ENCODE data around the gene CSRP2.

The CSRP2 gene

DNA sequence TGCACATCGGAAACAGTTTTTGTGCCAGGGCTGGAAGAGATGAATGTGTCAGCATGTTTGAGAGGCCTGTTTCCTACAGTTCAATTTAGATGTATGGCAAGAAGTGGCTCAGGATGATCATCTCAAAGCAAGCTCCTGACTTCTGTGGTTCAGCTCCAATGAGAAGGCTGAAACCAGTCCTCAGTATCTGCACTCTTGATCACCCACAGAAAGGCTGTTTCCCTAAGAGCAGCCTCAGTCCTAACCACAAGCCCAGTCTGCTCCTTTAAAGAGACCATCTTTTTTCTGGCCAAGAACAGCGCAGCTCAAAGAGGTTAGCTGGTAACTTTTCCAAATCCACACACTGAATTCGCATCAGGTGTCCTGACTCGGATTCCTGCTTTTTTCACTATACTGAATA is 19.2 kb downstream of the CSRP2 start:
- DNase-seq: no peak

DNA sequence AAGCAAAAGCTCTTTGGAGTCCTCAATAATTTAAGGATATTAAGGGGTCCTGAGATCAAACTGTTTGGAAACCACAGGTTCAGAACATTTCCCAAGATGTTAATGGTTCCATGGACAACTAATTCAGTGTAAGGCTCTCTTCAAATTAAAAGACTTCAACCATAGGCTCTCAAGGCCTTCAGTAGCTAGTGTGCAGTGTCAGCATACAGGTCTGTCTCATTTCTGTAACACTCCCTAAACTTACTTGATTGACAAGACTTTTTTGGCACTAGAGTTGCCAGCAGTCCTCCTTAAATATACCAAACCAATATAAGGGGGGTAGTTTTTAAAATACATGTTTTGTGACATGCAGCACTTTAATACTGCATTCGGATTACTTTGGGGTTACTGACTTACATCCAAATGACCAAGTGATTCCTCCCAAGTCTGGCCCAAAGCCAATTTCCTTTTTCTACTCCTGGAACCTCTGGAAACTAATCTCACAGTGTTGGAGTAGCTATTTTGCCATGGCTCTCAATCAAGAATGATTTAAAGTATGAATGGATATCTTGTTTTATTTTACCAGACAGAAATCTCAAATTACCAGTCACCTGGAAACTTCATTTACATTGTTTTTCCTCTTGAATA is 22.7 kb downstream of the CSRP2 start:
- no peak for DNase-seq

DNA sequence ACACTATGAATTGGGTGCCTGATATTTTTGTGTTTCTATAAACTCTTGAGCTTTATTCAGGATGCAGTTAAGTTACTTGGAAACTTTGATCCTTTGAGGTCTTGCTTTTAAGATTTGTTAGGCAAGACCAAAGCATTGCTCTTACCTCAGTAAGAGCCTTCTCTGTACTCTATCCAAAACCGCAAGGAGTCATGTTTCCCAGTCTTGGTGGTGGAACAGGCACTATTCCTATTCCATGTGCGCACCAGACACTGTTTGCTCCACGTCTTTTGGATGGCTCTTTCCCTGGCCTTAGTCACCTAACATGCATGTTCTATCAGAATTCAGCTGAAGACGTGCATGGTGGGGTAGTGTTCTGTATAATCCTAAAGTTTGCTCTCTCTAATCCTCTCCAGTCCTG is 23.5 kb downstream of the CSRP2 start:
- DNase-seq: no peak

DNA sequence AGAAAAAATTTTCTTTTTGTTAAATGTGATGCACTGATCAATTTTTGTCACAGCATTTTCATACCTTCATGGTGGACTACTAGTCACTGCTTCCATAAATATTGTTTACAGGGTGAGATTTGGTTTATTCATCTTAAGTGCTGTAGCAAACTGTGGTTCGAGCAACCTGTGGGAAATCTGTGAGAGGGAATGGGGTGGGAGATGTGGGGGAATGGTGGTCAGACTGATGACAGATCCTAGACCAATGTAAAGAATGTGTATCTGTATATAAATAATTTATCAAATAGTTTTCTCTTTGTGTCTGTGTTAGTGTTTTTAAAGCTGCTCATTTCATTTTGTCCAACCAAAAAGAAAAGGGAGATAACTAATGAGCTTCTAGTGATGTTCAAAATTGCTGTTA is 26.7 kb downstream of the CSRP2 start:
- no peak for DNase-seq

DNA sequence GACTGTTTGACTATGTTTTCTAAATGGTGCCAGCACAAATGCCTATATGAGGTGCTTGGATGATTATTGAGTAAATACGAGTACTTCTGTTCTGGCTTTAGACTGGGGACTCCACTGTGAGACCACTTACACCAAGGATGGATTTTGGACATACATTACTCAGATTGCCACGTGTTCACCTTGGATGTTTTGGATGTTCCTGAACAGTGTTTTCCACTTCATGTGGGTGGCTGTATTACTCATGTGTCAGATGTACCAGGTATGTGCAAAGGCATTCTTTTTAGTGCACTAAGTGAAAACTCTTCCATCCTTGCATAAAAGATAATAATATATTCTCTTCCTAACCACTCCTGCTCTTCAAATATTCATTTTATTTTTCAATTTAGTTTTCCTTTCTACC is 30.7 kb downstream of the CSRP2 start:
- no peak for DNase-seq

DNA sequence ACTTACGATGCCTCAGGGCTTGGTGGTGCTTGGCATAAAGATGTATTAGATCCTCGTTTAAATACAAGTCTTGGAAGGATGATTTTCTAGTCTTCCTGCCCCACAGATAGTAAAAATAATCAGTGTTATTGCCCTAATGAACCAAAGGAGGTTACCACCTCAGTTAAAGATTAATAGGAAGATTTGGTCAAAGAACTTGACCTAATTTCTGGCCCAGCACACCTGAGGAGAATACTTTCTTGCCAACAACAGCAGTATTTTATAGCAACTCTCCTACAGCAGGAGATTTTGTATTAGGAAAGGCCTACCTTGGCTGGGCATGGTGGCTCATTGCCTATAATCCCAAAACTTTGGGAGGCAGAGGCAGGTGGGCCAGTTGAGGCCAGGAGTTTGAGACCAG is 31.6 kb downstream of the CSRP2 start:
- DNase-seq: no peak

DNA sequence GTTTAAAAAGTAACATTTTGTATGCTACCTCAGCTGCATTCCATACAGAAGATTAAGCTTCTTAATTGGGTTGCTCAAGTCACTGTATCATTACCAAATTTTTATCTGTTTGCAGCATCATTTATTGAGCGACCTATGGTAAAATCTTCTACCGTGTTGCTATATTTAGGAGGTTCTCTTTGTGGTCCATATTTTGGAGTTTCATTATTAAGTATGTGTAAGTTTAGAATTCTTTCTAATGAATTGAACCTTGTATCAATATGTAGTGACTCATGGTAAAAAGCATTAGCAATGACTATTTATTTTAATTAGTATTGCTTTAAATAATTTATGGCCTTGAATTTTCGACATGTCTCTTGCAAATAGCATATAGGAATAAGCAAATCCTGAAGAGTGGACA is 42.2 kb downstream of the CSRP2 start:
- no peak for DNase-seq

DNA sequence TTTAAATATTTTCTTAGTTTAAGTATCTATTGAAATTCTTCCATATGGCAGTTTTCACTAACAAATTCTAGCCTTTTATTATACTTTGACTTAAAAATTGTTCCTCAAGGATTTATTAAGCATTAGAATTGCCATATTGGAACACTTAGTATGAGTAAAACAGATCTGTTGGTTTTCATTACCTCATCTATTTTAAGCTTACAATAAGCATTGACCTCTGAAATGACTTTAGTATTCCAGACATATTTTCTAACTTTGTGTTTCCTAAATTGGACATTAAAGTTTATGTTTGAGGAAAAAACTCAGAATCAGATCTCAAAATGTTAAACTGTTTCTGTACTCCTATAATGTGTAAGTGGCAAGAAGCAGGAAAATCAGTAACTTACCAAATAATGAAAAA is 48.4 kb downstream of the CSRP2 start:
- no peak for DNase-seq

DNA sequence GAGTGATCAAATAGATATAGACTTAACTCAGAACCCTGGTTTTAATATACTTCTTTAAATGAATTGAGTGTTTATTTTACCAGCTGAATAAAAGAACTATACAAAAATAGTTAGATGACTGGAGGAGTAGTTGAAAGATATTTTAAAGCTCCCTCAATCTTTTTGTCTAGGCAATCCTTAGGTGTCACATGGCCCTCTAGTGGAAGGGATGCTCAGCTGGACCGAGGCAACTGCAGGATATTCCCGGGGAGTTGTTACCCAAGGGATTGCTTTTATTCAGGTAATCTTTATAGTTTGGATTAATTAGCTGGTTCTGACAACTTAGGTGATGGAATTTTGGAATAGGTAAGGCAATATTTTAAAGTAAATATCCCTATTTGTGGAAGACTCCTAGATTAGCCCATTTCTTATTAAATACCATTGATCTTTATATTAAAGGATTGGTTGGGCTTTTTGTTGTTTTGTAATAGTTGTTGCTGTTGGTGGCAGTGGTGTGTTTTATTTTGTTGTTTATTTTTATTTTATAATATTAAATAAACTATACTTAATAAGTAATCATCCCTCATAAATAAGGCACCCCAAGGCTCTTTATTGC is 57.8 kb downstream of the CSRP2 start:
- DNase-seq: no peak

DNA sequence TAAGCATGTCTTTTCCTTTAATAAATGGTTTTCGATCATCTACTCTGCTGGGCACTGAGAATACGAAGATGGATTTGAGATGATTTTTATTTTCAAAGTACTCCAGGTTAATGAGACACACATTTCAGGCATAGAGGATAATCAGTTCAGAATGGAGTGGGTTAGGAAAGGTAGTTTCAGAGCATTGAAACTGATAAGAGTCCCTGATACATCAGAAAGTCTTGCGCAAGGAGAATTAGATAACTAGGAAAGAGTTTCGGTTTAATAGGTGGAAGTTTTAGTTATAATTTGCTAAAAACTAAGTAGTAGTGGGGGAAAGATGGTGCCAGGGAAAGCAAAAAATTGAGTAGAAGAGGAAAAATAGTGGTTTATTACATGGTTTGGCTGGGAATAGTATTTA is 64.8 kb downstream of the CSRP2 start:
- no peak for DNase-seq

DNA sequence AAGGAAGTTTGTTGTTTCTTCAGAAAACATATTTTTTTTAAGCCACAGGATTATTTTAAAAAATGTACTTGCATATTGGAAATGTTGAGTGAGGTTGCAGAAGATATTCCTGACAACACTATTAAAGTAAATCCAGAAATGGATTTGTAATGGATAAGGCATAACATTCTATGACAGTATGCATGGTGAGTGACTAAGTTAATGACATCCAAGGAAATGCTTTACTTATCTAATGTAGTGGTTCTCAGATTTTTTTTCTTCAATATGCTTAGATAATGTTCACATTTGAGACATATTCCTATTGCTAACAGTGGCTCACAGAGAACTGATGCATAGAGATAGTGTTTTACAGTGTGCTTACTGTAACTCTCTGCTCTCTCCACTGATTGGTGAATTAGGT is 65.6 kb downstream of the CSRP2 start:
- DNase-seq: no peak

DNA sequence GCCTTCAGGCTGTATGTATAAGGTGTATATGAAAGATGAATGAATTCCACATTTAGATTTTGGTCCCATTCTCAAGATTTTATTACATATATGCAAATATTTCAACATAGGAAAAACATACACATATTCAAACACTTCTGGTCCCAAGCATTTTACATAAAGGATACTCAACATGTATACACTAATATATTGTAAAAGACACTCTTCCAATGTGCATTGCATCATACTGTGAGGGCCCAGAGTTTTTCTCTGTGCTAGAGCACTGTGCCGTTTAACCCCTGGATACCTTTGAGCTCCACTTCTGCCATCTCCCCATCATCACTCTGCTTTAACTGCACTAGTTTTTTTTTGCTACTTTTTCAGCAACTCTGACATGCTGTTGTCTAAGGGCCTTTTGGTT is 66.8 kb downstream of the CSRP2 start:
- DNase-seq: no peak

DNA sequence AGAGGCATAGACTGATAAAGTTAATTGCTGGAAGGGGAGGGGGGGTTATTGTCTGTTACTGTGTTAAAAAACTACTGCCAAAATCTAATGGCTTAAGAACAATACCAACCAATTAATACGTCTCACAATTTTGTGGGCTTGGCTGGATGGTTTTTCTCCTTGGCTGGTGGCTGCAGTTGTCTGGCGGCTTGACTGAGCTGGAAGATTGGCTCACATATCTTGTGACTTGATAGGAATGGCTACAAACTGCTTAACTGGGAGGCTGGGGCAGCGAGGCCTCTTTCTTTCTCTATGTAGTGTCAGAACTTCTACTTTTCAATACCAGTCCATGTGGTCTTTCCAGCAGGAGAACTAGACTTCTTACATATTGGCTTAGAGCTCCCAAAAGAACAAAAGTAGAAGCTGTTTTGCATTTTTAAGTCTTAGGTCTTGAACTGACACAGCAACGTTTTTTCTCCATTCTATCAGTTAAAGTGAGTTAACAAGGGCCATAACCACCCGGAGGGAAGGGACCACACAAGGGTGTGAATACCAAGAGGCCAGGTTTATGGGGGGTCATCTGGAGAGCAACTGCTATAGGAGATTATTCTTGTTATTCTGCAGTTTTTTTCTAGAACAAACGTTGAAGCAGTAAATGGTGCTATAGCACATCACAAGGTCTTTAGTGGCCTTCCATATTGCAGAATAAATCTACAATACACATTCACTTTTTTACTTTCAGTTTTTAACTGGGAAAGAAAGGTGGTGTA is 68.0 kb downstream of the CSRP2 start:
- no peak for DNase-seq

Measured in T-helper 9 cell (primary cell).